HepG2 (cell line): ENCODE data around the gene TOMM40L. TPM values are rescaled to one million over a fixed set of nuclear protein-coding genes. Genes with fewer than 3 reads are reported as not detected.
A peak's percentile ranks its signal among the peaks of the same experiment; 100 is the strongest.

Experiments
- NR2C2 ChIP-seq: sonication (generic); formaldehyde crosslinking; IDR thresholded peaks from 2 replicates; pipeline ENCODE4 v1.4.0; 2020; ENCODE audit warnings: missing genetic modification reagents, mild to moderate bottlenecking, moderate library complexity, borderline replicate concordance
- NR2F6 ChIP-seq, 2 experiments: IDR thresholded peaks; 2 replicates each; pipeline ENCODE4 v1.6.1; 2016; ENCODE audit warnings: antibody characterized with exemption in 1 of 2, mild to moderate bottlenecking in 1 of 2
- PHF21A ChIP-seq: sonication (generic); formaldehyde crosslinking; IDR thresholded peaks from 2 replicates; pipeline ENCODE4 v1.5.0; 2020; ENCODE audit warnings: mild to moderate bottlenecking, missing genetic modification reagents
- RFXAP ChIP-seq: sonication (generic); formaldehyde crosslinking; IDR thresholded peaks from 2 replicates; pipeline ENCODE4 v1.4.0; 2020; ENCODE audit warnings: missing genetic modification reagents, borderline replicate concordance
- TBX2 ChIP-seq: sonication (generic); formaldehyde crosslinking; IDR thresholded peaks from 2 replicates; pipeline ENCODE4 v1.5.0; 2020; ENCODE audit warnings: missing genetic modification reagents, mild to moderate bottlenecking, borderline replicate concordance
- U2AF1 ChIP-seq: fragments of 200-400 bp; formaldehyde crosslinking; optimal IDR thresholded peaks from 2 replicates; pipeline ENCODE3; 2017; ENCODE audit warnings: mild to moderate bottlenecking, low read depth, low read length
- ZBTB20 ChIP-seq: sonication (generic); formaldehyde crosslinking; IDR thresholded peaks from 2 replicates; pipeline ENCODE4 v1.8.1; 2023; ENCODE audit warnings: missing genetic modification reagents, low read depth, mild to moderate bottlenecking, borderline replicate concordance
- ZNF317 ChIP-seq: sonication (generic); formaldehyde crosslinking; IDR thresholded peaks from 2 replicates; pipeline ENCODE4 v1.5.0; 2020; ENCODE audit warnings: mild to moderate bottlenecking, missing genetic modification reagents
- polyA plus RNA-seq, 8 experiments: library from polyadenylated mRNA; depleted of rRNA in 3 of 8; stranded (reverse) in 7 of 8; unstranded in 1 of 8; fragments of >200 nt; fragmentation: Illumina TruSeq in 4 of 8; extraction: Trizol in 4 of 8; gene quantifications; 2 replicates each; pipeline versions ENCODE4 v1.2.1 to v1.2.3, GENCODE V29; 2011 to 2016; ENCODE audit warnings: low read depth in 4 of 8, missing spikeins in 1 of 8, mixed read lengths in 1 of 8; ENCODE audit not compliant: insufficient read depth in 1 of 8
- total RNA-seq, 5 experiments: library from RNA; depleted of rRNA; stranded (reverse); fragments of >200 nt; fragmentation: Illumina TruSeq; extraction: Trizol; gene quantifications; 2 replicates each; pipeline ENCODE4 v1.2.3, GENCODE V29; 2016; ENCODE audit warnings: low read depth in 1 of 5
- TF ChIP-seq, protein P1 (sequence below), 2 experiments: fragments of 450-650 bp in 1 of 2; sonication (generic) in 1 of 2; formaldehyde crosslinking in 1 of 2; IDR thresholded peaks; 2 replicates each; pipeline versions ENCODE4 v1.6.1 to v1.8.0; 2016 to 2022; ENCODE audit warnings: antibody characterized with exemption in 1 of 2, mild to moderate bottlenecking in 1 of 2, missing genetic modification reagents in 1 of 2
- TF ChIP-seq, protein P2 (sequence below): sonication (generic); formaldehyde crosslinking; IDR thresholded peaks from 2 replicates; pipeline ENCODE4 v1.4.0; 2020; ENCODE audit warnings: mild to moderate bottlenecking, missing genetic modification reagents, borderline replicate concordance
- TF ChIP-seq, protein P3 (sequence below): sonication (generic); formaldehyde crosslinking; IDR thresholded peaks from 2 replicates; pipeline ENCODE4 v1.4.0; 2020; ENCODE audit warnings: missing genetic modification reagents

TOMM40L gene
- total and polyA plus RNA-seq, 2 of the 13 experiments (the other 11 are each of a cell fraction or from before 2014, with no cell fraction given): 14.1 to 26.2 TPM

DNA sequence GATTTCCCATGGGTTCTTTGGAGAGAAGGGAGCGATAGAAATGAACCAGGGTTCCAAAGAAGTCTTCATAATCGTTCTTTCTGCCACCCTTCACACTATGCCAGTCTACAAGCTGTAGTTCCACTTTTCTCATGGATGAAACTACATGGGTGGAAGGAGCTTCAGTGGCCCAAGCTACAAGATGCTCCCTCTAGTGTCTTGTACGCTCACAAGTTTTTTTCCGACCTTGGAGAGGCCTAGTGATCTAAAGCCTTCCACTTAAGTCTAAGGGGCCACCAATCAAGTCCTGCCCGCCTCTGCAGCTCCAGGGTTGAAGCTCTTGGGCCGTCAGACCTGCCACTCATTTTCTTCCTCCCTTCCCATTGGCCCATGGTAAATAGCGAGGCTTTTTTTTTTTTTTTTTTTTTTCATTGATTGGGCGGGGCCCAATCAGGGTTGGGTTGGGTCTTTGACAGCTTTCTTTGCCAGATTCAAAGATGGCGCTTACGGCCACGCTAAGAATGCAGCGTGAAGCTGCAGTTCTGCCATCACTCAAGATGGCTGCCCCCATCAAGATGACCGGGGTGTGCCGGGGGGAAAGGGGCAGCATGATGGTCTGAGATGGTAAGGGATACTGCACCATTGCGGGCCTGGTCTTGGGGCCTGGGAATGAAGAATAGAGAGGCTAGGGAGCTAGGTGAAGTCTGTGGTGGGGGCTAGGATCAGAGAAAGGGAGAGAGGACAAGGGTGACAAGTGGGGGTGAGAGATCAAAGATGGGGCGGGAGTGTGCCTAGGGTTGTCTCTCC, at the start of gene TOMM40L (continued):
- TF ChIP-seq, protein P1, sequence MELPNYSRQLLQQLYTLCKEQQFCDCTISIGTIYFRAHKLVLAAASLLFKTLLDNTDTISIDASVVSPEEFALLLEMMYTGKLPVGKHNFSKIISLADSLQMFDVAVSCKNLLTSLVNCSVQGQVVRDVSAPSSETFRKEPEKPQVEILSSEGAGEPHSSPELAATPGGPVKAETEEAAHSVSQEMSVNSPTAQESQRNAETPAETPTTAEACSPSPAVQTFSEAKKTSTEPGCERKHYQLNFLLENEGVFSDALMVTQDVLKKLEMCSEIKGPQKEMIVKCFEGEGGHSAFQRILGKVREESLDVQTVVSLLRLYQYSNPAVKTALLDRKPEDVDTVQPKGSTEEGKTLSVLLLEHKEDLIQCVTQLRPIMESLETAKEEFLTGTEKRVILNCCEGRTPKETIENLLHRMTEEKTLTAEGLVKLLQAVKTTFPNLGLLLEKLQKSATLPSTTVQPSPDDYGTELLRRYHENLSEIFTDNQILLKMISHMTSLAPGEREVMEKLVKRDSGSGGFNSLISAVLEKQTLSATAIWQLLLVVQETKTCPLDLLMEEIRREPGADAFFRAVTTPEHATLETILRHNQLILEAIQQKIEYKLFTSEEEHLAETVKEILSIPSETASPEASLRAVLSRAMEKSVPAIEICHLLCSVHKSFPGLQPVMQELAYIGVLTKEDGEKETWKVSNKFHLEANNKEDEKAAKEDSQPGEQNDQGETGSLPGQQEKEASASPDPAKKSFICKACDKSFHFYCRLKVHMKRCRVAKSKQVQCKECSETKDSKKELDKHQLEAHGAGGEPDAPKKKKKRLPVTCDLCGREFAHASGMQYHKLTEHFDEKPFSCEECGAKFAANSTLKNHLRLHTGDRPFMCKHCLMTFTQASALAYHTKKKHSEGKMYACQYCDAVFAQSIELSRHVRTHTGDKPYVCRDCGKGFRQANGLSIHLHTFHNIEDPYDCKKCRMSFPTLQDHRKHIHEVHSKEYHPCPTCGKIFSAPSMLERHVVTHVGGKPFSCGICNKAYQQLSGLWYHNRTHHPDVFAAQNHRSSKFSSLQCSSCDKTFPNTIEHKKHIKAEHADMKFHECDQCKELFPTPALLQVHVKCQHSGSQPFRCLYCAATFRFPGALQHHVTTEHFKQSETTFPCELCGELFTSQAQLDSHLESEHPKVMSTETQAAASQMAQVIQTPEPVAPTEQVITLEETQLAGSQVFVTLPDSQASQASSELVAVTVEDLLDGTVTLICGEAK (IDR thresholded peaks at IDR 0.05): no peak
- TF ChIP-seq, protein P1 (CRISPR knock-in tag; IDR thresholded peaks at IDR 0.05): no peak; the same call in 1 of the 2 replicates
- peak; percentile 36; the same call in 1 of the 2 replicates for TF ChIP-seq RFXAP (CRISPR knock-in tag)
- peak; percentile 67 for TF ChIP-seq TBX2
- no peak for TF ChIP-seq U2AF1
- TF ChIP-seq PHF21A (CRISPR knock-in tag): peak; percentile 66; the same call in 1 of the 2 replicates
- TF ChIP-seq NR2F6 (IDR thresholded peaks at IDR 0.05): no peak
- TF ChIP-seq NR2F6 (CRISPR knock-in tag; IDR thresholded peaks at IDR 0.05): 0 out of 2 replicates have a peak, but pooled peaks have one; percentile 19
- TF ChIP-seq, protein P2, sequence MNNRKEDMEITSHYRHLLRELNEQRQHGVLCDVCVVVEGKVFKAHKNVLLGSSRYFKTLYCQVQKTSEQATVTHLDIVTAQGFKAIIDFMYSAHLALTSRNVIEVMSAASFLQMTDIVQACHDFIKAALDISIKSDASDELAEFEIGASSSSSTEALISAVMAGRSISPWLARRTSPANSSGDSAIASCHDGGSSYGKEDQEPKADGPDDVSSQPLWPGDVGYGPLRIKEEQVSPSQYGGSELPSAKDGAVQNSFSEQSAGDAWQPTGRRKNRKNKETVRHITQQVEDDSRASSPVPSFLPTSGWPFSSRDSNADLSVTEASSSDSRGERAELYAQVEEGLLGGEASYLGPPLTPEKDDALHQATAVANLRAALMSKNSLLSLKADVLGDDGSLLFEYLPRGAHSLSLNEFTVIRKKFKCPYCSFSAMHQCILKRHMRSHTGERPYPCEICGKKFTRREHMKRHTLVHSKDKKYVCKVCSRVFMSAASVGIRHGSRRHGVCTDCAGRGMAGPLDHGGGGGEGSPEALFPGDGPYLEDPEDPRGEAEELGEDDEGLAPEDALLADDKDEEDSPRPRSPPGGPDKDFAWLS (CRISPR knock-in tag): no peak
- TF ChIP-seq NR2C2 (CRISPR knock-in tag): peak; percentile 71
- 0 out of 2 replicates have a peak, but pooled peaks have one; percentile 19 for TF ChIP-seq ZBTB20 (CRISPR knock-in tag)
- TF ChIP-seq, protein P3, sequence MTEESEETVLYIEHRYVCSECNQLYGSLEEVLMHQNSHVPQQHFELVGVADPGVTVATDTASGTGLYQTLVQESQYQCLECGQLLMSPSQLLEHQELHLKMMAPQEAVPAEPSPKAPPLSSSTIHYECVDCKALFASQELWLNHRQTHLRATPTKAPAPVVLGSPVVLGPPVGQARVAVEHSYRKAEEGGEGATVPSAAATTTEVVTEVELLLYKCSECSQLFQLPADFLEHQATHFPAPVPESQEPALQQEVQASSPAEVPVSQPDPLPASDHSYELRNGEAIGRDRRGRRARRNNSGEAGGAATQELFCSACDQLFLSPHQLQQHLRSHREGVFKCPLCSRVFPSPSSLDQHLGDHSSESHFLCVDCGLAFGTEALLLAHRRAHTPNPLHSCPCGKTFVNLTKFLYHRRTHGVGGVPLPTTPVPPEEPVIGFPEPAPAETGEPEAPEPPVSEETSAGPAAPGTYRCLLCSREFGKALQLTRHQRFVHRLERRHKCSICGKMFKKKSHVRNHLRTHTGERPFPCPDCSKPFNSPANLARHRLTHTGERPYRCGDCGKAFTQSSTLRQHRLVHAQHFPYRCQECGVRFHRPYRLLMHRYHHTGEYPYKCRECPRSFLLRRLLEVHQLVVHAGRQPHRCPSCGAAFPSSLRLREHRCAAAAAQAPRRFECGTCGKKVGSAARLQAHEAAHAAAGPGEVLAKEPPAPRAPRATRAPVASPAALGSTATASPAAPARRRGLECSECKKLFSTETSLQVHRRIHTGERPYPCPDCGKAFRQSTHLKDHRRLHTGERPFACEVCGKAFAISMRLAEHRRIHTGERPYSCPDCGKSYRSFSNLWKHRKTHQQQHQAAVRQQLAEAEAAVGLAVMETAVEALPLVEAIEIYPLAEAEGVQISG (CRISPR knock-in tag): peak; percentile 81; the same call in 1 of the 2 replicates
- TF ChIP-seq ZNF317: 0 out of 2 replicates have a peak, but pooled peaks have one; percentile 30
